ENCODE data around the gene MDH2. TPM values are rescaled to one million over a fixed set of nuclear protein-coding genes. Genes with fewer than 3 reads are reported as not detected.
"Not testable (repeated sequence)": the region's sequence is repeated elsewhere in the genome, so short reads cannot be mapped to it uniquely, and the experiment has no call there.

MDH2 gene
- total RNA-seq, 4 donors from 2014 or later, result 91.3 to 181 (median 105) TPM

GRCh38 chr7:76049295-76049694, 1.4 kb downstream of the MDH2 start:
- Histone ChIP-seq H3K4me3 (peak overlapping the region; percentile 83 to 100 (median 90)), H3K27ac (replicated peaks in 1 of 4) (peak overlapping the region; percentile 93 to 99 (median 98)), H3K27me3 (no peaks in the 10 kb centered on the region), H3K9me3 (no peaks in the 10 kb centered on the region), H3K4me1 (peaks cover 48 to 72% (median 63%) of the 10 kb centered on the region in 4 donors), H3K36me3 (peaks cover 0 to 30% (median 8%) of the 10 kb centered on the region in 4 donors)
- WGBS, result 87% methylated on average over 6 of the region's 6 CpGs
- DNase-seq (ENCODE audit: extremely low spot score), result no peak
- no peak for TF ChIP-seq POLR2A (IDR thresholded peaks at IDR 0.05; ENCODE audit: low read depth)
- no peak for TF ChIP-seq EP300 (IDR thresholded peaks at IDR 0.05)
- intact Hi-C loops (cut with DNase I), result no loop called here

- Histone ChIP-seq H3K27ac (replicated peaks in 1 of 4) (no peak overlapping the region), H3K27me3 (no peaks in the 10 kb centered on the region), H3K4me1 (peaks cover 48 to 78% (median 65%) of the 10 kb centered on the region in 4 donors), H3K4me3 (no peak overlapping the region), H3K36me3 (peaks cover 0 to 27% (median 17%) of the 10 kb centered on the region in 4 donors), H3K9me3 (no peaks in the 10 kb centered on the region)
- WGBS, result 94% methylated on average over 5 of the region's 5 CpGs
- TF ChIP-seq EP300 (IDR thresholded peaks at IDR 0.05), result no peak
- no peak for TF ChIP-seq POLR2A (IDR thresholded peaks at IDR 0.05; ENCODE audit: low read depth)
- TF ChIP-seq CTCF (IDR thresholded peaks at IDR 0.05), result no peak
- no peak for TF ChIP-seq POLR2AphosphoS5 (IDR thresholded peaks at IDR 0.05)
- no peak for DNase-seq (ENCODE audit: extremely low spot score)
- intact Hi-C loops (cut with DNase I), result no loop called here
Measured at GRCh38 chr7:76050545-76050944, 2.6 kb downstream of the MDH2 start.

- Histone ChIP-seq H3K27me3 (no peaks in the 10 kb centered on the region), H3K36me3 (peaks cover 0 to 38% (median 22%) of the 10 kb centered on the region in 4 donors), H3K9me3 (no peaks in the 10 kb centered on the region), H3K4me3 (no peak overlapping the region), H3K4me1 (peaks cover 38 to 66% (median 52%) of the 10 kb centered on the region in 4 donors), H3K27ac (replicated peaks in 1 of 4) (peak overlapping the region in 1 of 4 donors; percentile 3)
- WGBS, result 93% methylated on average over 4 of the region's 4 CpGs
- intact Hi-C loops (cut with DNase I), result no loop called here
- no peak for DNase-seq (ENCODE audit: extremely low spot score)
- TF ChIP-seq CTCF (IDR thresholded peaks at IDR 0.05), result no peak
- TF ChIP-seq POLR2AphosphoS5 (IDR thresholded peaks at IDR 0.05), result no peak
- TF ChIP-seq EP300 (IDR thresholded peaks at IDR 0.05), result no peak
- no peak for TF ChIP-seq POLR2A (IDR thresholded peaks at IDR 0.05; ENCODE audit: low read depth)
Measured at GRCh38 chr7:76051840-76052239, 3.9 kb downstream of the MDH2 start.

- intact Hi-C loops (cut with DNase I); DNase-seq (ENCODE audit: extremely low spot score); H3K9me3 ChIP-seq; H3K4me3 ChIP-seq; H3K27me3 ChIP-seq; H3K27ac ChIP-seq (replicated peaks in 1 of 4): not testable (repeated sequence)
- Histone ChIP-seq H3K36me3 (peaks cover 5 to 46% (median 31%) of the 10 kb centered on the region in 4 donors), H3K4me1 (peaks cover 34 to 61% (median 47%) of the 10 kb centered on the region in 4 donors)
- WGBS, result 90% methylated on average over 8 of the region's 8 CpGs
Measured at GRCh38 chr7:76052681-76053080, 4.8 kb downstream of the MDH2 start.

- H3K4me1 ChIP-seq, result peaks cover 34 to 59% (median 47%) of the 10 kb centered on the region in 4 donors
- peak overlapping the region; percentile 31 to 62 (median 50) for H3K27ac ChIP-seq (replicated peaks in 1 of 4)
- H3K27me3 ChIP-seq, result no peaks in the 10 kb centered on the region
- TF ChIP-seq CTCF (IDR thresholded peaks at IDR 0.05) (no peak), POLR2A (IDR thresholded peaks at IDR 0.05; ENCODE audit: low read depth) (no peak), POLR2AphosphoS5 (IDR thresholded peaks at IDR 0.05) (no peak), EP300 (IDR thresholded peaks at IDR 0.05) (no peak)
- DNase-seq (ENCODE audit: extremely low spot score), result no peak
- H3K4me3 ChIP-seq, result no peak overlapping the region
- intact Hi-C loops (cut with DNase I), result no loop called here
- peaks cover 13 to 54% (median 39%) of the 10 kb centered on the region in 4 donors for H3K36me3 ChIP-seq
- no peaks in the 10 kb centered on the region for H3K9me3 ChIP-seq
- 64% methylated on average over 6 of the region's 6 CpGs for WGBS
Measured at GRCh38 chr7:76053461-76053860, 5.6 kb downstream of the MDH2 start.
